ENCODE results near the gene ZC3HAV1L. TPM values are rescaled to one million over a fixed set of nuclear protein-coding genes. Genes with fewer than 3 reads are reported as not detected.

Gene ZC3HAV1L
- total and polyA plus RNA-seq, 2 of the 13 experiments (the other 11 are each of a cell fraction or from before 2014, with no cell fraction given): 8.4 to 11.1 TPM

GRCh38 chr7:139041378-139042085 is 5.7 kb upstream of the ZC3HAV1L start (continued):
- no peak for TF ChIP-seq ZFYVE20 (CRISPR knock-in tag; IDR thresholded peaks at IDR 0.05; ENCODE audit: borderline replicate concordance, low read depth)
- TF ChIP-seq ZFAT (CRISPR knock-in tag; conservative IDR thresholded peaks at IDR 0.05): no peak
- no peak for TF ChIP-seq DZIP1 (CRISPR knock-in tag; IDR thresholded peaks at IDR 0.05)
- TF ChIP-seq ZNF646 (CRISPR knock-in tag; IDR thresholded peaks at IDR 0.05): no peak

Measured in HepG2 (cell line).